Right hindlimb (tissue), 1 donor: Measurements from ENCODE around the gene CASQ2.

Experiments
- DNase-seq: peaks from one replicate; pipeline ENCODE4 v3.0.0-alpha.2; 2018

Gene CASQ2

GRCh38 chr1:115768549-115768948, at the start of gene CASQ2:
CASQ2 (minus strand) TSS chr1:115768714; CDS start chr1:115768541, 173 bp downstream.
- no peak for DNase-seq

- DNase-seq = no peak
Measured at GRCh38 chr1:115815694-115816093, 47.2 kb upstream of the CASQ2 start.

GRCh38 chr1:115814685-115815398, 46.3 kb upstream of the CASQ2 start:
- DNase-seq = no peak

- no peak for DNase-seq
Measured at GRCh38 chr1:115813727-115814126, 45.2 kb upstream of the CASQ2 start.

GRCh38 chr1:115811140-115811828, 42.8 kb upstream of the CASQ2 start:
- no peak for DNase-seq

GRCh38 chr1:115810609-115811008, 42.1 kb upstream of the CASQ2 start:
- DNase-seq = no peak

GRCh38 chr1:115809847-115810246, 41.3 kb upstream of the CASQ2 start:
- no peak for DNase-seq

GRCh38 chr1:115809076-115809475, 40.6 kb upstream of the CASQ2 start:
- no peak for DNase-seq

GRCh38 chr1:115807723-115808122, 39.2 kb upstream of the CASQ2 start:
- peak; percentile 33 for DNase-seq

GRCh38 chr1:115805597-115805996, 37.1 kb upstream of the CASQ2 start:
- no peak for DNase-seq

- no peak for DNase-seq
Measured at GRCh38 chr1:115802416-115802815, 33.9 kb upstream of the CASQ2 start.

- DNase-seq = no peak
Measured at GRCh38 chr1:115797486-115797885, 29.0 kb upstream of the CASQ2 start.

GRCh38 chr1:115796897-115797296, 28.4 kb upstream of the CASQ2 start:
- DNase-seq = no peak

- no peak for DNase-seq
Measured at GRCh38 chr1:115796036-115796435, 27.5 kb upstream of the CASQ2 start.

- no peak for DNase-seq
Measured at GRCh38 chr1:115794976-115795639, 26.6 kb upstream of the CASQ2 start.

GRCh38 chr1:115793162-115793561, 24.6 kb upstream of the CASQ2 start:
- no peak for DNase-seq

GRCh38 chr1:115791816-115792215, 23.3 kb upstream of the CASQ2 start:
- no peak for DNase-seq

- no peak for DNase-seq
Measured at GRCh38 chr1:115790846-115791245, 22.3 kb upstream of the CASQ2 start.

- no peak for DNase-seq
Measured at GRCh38 chr1:115790356-115790755, 21.8 kb upstream of the CASQ2 start.

- DNase-seq = no peak
Measured at GRCh38 chr1:115783311-115783710, 14.8 kb upstream of the CASQ2 start.

- no peak for DNase-seq
Measured at GRCh38 chr1:115782571-115783281, 14.2 kb upstream of the CASQ2 start.

- DNase-seq = no peak
Measured at GRCh38 chr1:115781851-115782250, 13.3 kb upstream of the CASQ2 start.

- DNase-seq = no peak
Measured at GRCh38 chr1:115781343-115781742, 12.8 kb upstream of the CASQ2 start.
